Activated T-helper 1 cell treated with anti-CD3 and anti-CD28 coated beads, Interleukin-12 subunit alpha, Interleukin-12 subunit beta, Interleukin-2, Interleukin-4 antibody, amounts not matched to agents 30 ng/mL and 10 ng/mL and 1 ng/mL, durations not matched to agents 14 hours and 24 hours and 36 hours (primary cell): ENCODE results near the gene GPC1. TPM values are rescaled to one million over a fixed set of nuclear protein-coding genes. Genes with fewer than 3 reads are reported as not detected.

ENCODE experiments used
- DNase-seq: peaks from one replicate; pipeline ENCODE4 v3.0.0; 2021; ENCODE audit warnings: low spot score
- H3K27ac Mint-ChIP-seq: one replicate; pipeline ENCODE4 v1.8.0; 2021; ENCODE audit warnings: mild to moderate bottlenecking, mixed read lengths
- H3K27me3 Mint-ChIP-seq: one replicate; pipeline ENCODE4 v1.8.0; 2022; ENCODE audit warnings: mild to moderate bottlenecking, moderate library complexity, mixed read lengths; ENCODE audit not compliant: insufficient read depth
- H3K36me3 Mint-ChIP-seq: one replicate; pipeline ENCODE4 v1.8.0; 2021; ENCODE audit warnings: low read depth, mixed read lengths
- H3K4me1 Mint-ChIP-seq: one replicate; pipeline ENCODE4 v1.8.0; 2021; ENCODE audit warnings: low read depth, mixed read lengths
- H3K4me3 Mint-ChIP-seq: one replicate; pipeline ENCODE4 v1.8.0; 2021; ENCODE audit warnings: mild to moderate bottlenecking, moderate library complexity, mixed read lengths
- H3K9me3 Mint-ChIP-seq: one replicate; pipeline ENCODE4 v1.8.0; 2021; ENCODE audit warnings: mixed read lengths
- intact Hi-C: fragments of 100-400 bp; cut with micrococcal nuclease; formaldehyde crosslinking; loops from one replicate; pipeline ENCODE4 v1.15.1; 2024
- total RNA-seq: library from RNA; stranded (reverse); gene quantifications from 2 replicates; pipeline ENCODE4 v1.2.3, GENCODE V29; 2022

The GPC1 gene
- total RNA-seq, 1 donor from 2014 or later, result 6.2 TPM

DNA sequence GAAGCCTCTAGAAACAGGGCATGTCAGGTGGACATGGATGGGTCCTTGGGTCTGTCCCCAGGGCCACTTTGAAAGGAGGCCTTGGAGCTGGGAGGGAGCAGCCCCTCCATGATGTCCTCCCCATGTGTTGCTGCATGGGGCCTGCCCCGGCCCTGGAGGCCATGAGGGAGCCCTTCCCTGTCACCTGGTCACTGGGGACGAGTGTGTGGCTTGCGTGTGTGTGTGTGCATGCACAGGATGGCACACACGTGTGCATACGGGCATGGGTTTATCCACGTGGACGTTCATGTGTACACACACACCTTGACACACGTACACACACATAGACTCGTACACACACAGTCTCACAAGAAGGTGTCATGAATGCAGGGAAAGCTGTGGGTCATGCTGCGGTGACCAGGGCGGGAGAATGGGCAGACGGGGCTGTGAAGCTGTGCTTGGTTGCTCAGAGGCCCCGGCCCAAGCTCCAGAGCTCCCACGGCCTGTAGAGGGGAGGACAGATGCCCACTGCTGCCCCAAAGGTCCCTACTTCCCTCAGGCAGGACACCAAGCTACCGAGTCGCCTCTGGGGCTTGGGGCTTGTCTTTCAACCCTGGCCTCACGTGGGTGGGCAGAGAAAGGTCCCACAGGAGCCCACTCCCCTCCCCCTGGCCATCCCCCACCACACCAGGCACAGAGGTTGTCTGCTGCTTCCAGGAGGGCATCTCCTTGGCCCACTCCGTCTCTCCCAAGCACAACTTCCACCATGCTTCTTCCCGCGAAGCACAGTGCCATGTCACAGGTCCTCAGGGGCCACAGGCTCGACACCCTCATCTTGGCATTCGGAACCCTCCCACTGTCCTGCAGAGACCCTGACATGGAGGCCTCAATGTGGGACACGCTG, 42.3 kb upstream of the GPC1 start:
- Mint-ChIP-seq H3K27ac (no peak overlapping the region), H3K4me1 (peaks cover 8% of the 10 kb centered on the region), H3K4me3 (no peak overlapping the region), H3K27me3 (no peaks in the 10 kb centered on the region), H3K36me3 (no peaks in the 10 kb centered on the region), H3K9me3 (no peaks in the 10 kb centered on the region)
- no peak for DNase-seq
- intact Hi-C loops, result no loop called here

DNA sequence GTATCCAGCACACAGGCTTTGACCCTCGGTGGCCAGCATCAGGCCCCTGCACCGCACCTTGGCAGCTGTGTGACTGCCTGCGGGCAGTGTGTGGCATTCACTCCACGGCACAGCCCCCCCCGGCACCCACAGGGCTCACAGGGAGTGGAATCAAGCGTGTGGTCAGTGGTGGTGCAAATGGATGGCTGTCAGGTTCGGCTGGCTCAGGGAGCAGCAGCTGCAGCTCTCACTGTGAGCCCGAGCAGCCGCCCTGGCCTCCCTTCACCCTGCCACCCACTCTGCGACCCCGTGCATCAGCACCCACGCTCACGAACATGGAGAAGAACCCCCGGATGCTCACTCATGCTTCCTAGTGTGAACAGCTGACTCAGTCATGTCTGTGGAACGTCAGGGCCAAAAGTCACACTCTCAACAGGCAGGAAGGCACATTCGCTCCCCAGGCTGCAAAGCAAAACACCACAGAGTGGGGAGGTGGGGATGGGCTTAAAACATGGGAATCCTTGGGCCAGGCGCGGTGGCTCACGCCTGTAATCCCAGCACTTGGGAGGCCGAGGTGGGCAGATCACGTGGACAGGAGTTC, 41.5 kb upstream of the GPC1 start:
- Mint-ChIP-seq H3K4me3 (no peak overlapping the region), H3K27me3 (no peaks in the 10 kb centered on the region), H3K36me3 (no peaks in the 10 kb centered on the region), H3K27ac (no peak overlapping the region), H3K9me3 (no peaks in the 10 kb centered on the region), H3K4me1 (peaks cover 8% of the 10 kb centered on the region)
- intact Hi-C loops, result no loop called here
- no peak for DNase-seq

DNA sequence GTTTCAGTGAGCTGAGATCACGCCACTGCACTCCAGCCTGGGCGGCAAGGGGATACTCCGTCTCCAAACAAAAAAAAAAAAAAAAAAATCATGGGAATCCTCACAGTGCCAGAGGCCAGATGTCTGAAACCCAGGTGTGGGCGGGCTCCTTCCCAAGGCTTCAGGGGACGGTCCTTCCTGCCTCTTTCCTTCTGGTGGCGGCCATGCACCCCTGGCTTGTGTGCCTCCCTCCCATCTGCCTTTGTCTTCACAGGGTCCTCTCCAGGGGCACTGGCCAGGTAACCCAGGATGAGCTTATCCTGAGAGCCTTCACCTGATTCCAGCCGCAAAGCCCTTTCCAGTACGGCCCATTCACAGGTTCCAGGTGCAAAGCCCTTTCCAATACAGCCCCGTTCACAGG, 40.9 kb upstream of the GPC1 start:
- Mint-ChIP-seq H3K4me1 (peaks cover 8% of the 10 kb centered on the region), H3K27ac (no peak overlapping the region), H3K9me3 (no peaks in the 10 kb centered on the region), H3K36me3 (no peaks in the 10 kb centered on the region), H3K27me3 (no peaks in the 10 kb centered on the region), H3K4me3 (no peak overlapping the region)
- no peak for DNase-seq
- intact Hi-C loops, result no loop called here

DNA sequence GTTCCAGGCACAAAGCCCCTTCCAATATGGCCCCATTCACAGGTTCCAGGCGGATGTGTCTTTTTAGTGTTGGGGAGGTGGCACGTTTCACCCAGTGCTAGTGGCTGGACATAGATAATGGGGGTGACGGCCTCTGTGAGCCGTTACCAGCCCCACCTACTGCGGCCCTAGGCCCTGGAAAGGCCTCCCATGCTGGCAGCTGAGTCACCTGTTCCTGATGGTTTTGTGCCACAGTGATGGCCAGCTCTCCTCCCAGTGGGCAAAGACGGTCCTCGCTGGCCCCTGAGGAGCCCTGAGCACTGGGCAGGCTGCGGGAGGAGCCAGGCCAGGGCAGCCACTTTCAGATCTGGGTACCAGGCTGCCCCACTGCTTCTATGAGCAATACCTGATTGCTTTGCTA, 40.0 kb upstream of the GPC1 start:
- intact Hi-C loops, result no loop called here
- H3K36me3 Mint-ChIP-seq, result no peaks in the 10 kb centered on the region
- no peaks in the 10 kb centered on the region for H3K27me3 Mint-ChIP-seq
- H3K4me1 Mint-ChIP-seq, result peaks cover 8% of the 10 kb centered on the region
- DNase-seq, result no peak
- no peak overlapping the region for H3K4me3 Mint-ChIP-seq
- H3K27ac Mint-ChIP-seq, result no peak overlapping the region
- no peaks in the 10 kb centered on the region for H3K9me3 Mint-ChIP-seq

DNA sequence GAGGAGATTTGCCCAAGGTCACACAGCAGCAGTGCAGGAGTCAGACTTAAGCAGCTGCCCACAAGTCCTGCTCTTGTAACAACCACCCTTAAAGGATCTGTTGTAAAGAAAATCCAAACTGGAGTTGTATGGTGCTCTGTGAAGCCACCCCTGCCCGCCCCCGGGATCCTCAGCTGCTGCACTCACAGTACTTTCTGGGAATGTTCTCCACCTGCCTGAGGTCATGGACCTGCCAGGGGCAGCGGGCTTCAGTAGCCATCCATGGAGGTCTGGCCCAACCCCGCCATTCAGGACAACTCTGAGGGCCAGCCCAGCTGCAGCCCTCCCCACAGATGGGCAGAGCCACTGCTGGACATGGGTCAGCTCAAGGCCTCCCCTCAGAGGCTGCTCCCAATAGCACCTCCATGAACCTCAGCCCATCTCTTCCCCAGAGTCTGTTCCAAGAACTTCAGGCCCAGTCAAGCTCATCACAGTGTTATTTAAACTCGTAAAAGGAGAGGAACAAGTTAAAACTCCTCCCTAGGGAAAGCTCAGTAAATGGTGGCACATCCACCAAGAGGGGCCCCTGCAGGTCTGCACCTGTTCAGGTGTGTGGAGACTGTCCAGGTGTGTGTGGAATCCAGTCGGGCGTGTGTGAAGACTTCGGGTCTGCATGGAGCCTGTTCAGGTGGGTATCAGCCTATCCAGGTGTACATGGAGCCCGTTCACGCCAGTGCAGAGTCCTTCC, 39.4 kb upstream of the GPC1 start:
- intact Hi-C loops, result no loop called here
- Mint-ChIP-seq H3K27ac (no peak overlapping the region), H3K27me3 (no peaks in the 10 kb centered on the region), H3K9me3 (no peaks in the 10 kb centered on the region), H3K36me3 (no peaks in the 10 kb centered on the region), H3K4me3 (no peak overlapping the region), H3K4me1 (peaks cover 8% of the 10 kb centered on the region)
- DNase-seq, result no peak

DNA sequence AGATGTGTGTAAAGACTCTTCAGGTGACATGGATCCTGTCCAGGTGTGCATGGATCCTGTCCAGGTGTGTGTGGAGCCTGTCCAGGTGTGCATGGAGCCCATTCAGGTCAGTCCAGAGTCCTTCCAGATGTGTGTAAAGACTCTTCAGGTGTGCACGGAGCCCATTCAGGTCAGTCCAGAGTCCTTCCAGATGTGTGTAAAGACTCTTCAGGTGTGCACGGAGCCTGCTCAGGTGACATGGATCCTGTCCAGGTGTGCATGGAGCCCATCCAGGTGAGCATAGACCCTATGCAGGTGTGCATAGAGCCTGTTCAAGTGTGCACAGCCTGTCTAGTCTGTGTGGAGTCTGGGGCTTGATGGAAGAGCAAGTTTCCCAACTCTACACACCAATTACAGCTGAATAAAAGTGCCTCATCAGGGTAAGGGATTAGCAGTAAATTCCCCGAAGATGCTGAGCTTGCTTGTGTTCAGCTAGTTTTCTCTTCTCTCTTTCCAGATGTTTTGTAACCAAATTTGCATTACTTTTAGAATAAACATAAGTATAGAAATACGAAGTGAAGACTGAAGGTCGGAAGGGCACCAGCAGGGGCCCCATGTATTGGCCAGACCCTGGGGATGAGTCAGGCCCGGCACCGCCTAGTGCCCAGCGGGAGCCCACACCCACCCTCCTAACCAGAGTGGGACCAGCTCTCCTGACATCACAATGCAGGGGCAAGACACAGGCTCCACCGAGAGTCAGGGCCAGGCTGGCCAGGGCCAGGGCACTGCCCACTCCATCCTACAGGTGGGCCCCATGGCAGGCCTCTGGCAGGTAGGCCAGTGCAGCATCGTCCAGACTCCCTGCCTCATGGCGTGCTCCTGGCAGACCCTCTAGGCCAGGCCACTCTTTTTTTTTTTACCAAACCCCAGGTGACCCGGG, 38.6 kb upstream of the GPC1 start:
- Mint-ChIP-seq H3K4me1 (peaks cover 8% of the 10 kb centered on the region), H3K27ac (no peak overlapping the region), H3K4me3 (no peak overlapping the region), H3K36me3 (no peaks in the 10 kb centered on the region), H3K9me3 (no peaks in the 10 kb centered on the region), H3K27me3 (no peaks in the 10 kb centered on the region)
- no peak for DNase-seq
- intact Hi-C loops, result no loop called here

DNA sequence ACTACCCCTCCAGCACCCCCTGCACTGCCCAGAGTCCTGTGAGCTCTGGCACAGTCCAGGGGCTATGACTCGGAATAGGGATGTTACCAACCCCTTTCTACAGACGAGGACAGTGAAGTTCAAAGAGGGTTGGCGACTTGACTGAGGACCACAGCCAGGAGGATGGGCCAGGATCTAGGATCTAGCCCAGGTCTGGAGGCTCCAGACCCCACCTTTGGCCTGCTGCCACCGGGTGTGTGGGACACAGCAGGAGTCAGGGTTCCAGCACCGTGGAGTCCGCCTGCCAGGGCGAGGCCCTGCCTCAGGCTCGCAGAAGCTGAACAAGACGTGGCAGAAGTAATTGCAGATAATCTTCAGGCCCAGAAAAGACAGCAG, 37.9 kb upstream of the GPC1 start:
- Mint-ChIP-seq H3K4me1 (peaks cover 6% of the 10 kb centered on the region), H3K9me3 (no peaks in the 10 kb centered on the region), H3K27me3 (no peaks in the 10 kb centered on the region), H3K36me3 (no peaks in the 10 kb centered on the region), H3K27ac (no peak overlapping the region), H3K4me3 (no peak overlapping the region)
- no peak for DNase-seq
- intact Hi-C loops, result no loop called here

DNA sequence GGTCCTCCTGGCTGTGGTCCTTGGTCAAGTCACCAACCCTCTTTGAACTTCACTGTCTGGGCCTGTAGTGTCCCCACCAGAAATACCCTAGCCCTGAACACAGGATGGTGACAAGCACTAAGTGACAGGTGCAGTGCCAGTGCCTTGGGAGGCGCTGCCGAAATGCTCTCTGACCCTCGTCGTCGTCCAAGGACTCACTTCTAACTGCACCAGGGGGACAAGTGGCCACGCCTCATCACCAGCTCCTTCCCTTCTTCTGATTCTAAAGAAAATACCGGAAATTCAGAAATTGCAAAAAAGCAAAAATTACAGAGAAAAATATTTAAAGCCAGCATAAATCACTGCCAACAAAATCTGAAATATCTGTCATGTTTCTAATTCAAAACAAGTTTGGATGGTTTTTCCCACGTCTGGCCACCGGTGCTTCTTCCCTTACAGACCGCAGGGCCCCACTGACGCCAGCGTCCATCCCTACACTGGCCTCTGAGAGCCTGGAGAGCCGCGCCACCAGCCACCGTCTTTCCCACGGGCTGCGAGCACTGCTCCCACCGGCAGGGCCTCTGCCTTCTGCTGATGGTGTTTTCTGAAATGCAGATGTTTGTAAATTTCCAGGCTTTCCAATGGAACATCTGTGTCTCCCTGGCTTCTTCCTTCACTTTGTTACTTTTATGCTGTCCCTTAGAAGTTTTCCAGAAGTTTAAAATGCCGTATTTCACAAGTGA, 37.4 kb upstream of the GPC1 start:
- no peak for DNase-seq
- H3K4me3 Mint-ChIP-seq, result no peak overlapping the region
- intact Hi-C loops, result no loop called here

DNA sequence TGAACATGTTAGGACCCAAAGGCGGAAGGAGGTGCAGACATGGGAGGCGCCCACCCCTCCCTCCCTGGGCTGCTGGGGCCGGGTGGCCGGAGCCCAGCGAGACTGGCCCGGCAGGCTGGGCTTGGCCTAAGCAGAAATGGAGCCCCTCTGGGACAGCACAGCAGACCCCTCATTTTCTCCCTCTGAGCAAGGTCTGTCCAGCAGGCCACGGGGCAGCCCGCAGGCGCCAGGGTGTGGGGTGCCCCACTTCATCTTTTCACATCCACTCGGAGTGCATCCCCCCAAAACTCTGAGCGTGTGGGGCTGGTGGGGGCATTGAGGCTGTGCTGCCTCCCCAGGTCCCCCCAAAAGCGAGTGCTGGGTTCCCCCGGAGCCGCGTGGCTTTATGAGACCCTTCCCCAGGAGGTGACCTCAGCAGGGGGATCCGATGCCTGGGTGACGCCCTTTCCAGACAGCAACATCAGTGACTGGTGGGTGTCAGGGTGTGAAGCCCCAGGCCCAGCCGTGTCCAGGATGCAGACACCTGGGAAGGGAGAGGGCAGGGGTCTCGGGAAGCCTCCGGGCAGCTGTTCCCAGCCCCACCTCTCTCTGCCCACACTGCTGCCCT, 36.7 kb upstream of the GPC1 start:
- no peaks in the 10 kb centered on the region for H3K27me3 Mint-ChIP-seq
- no peak overlapping the region for H3K27ac Mint-ChIP-seq
- no peaks in the 10 kb centered on the region for H3K9me3 Mint-ChIP-seq
- H3K4me3 Mint-ChIP-seq, result no peak overlapping the region
- peaks cover 8% of the 10 kb centered on the region for H3K4me1 Mint-ChIP-seq
- DNase-seq, result no peak
- intact Hi-C loops, result no loop called here
- H3K36me3 Mint-ChIP-seq, result no peaks in the 10 kb centered on the region

More for the DNA sequence above, 37.4 kb upstream of the GPC1 start:
- Mint-ChIP-seq H3K27me3 (no peaks in the 10 kb centered on the region), H3K9me3 (no peaks in the 10 kb centered on the region), H3K4me1 (peaks cover under 1% of the 10 kb centered on the region), H3K36me3 (no peaks in the 10 kb centered on the region), H3K27ac (no peak overlapping the region)

DNA sequence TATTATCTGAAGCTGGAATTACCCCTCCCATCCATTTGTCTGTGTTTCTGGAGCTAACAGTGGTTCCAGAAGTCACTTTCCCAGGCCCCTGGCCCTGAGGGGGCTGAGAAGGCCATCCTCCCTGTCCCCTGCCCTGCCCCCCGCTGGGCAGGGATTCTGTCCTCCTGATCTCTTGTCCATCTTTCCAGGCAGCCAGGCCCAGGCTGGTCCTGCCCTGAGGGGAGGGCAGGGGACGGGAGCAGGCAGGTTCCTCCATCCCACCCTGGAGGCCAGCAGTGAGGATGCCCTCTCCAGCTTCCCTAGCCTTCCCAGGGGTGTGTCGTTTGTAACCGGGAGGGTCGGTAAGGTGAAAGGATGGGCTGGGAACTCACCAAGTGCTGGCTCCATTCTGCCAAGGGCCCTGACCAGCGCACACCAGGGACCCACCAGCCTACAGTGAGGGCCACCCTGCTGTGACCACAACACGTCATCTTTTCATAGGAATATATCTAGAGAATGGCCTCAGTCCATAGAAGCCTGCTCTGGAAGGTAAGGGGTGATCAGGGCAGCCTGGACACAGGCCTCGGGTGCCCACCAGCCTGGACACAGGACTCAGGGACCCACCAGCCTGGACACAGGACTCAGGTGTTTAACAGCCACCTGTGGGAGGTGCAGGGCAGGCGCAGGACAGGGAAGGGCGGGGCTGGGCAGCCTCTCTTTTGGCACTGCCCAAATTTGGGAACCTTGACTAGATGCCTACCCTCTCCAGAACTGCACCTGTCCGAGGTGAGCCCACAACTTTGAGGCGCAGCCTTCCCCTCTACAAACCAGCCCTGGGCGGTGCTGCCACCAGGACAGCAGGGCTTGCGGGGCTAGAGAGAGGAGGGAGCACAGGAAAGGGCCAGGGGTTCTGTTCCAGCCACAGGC, 35.8 kb upstream of the GPC1 start:
- Mint-ChIP-seq H3K27me3 (no peaks in the 10 kb centered on the region), H3K36me3 (no peaks in the 10 kb centered on the region), H3K27ac (no peak overlapping the region), H3K4me1 (peaks cover 13% of the 10 kb centered on the region), H3K9me3 (no peaks in the 10 kb centered on the region), H3K4me3 (no peak overlapping the region)
- no peak for DNase-seq
- intact Hi-C loops, result no loop called here
